Measurements from ENCODE around the gene ADAMTS2. TPM values are rescaled to one million over a fixed set of nuclear protein-coding genes. Genes with fewer than 3 reads are reported as not detected.

The ADAMTS2 gene
- total RNA-seq, 1 experiment from 2014 or later = 3.9 TPM

GRCh38 chr5:179119415-179120170, 225.7 kb downstream of the ADAMTS2 start:
- H3K27me3 ChIP-seq (ENCODE audit: insufficient read depth, low read length) = no peaks in the 10 kb centered on the region
- H3K4me1 ChIP-seq (ENCODE audit: control insufficient read depth in 1 of 2, insufficient read depth in 2 of 2, low read length in 2 of 2) = peaks cover 0 to 6% of the 10 kb centered on the region in 2 experiments; a peak in 1 of 4 replicates
- H3K27ac ChIP-seq (ENCODE audit: low read depth, low read length) = no peak overlapping the region
- no peaks in the 10 kb centered on the region for H3K79me2 ChIP-seq (ENCODE audit: insufficient read depth, low read length)
- RAD21 ChIA-PET (ENCODE audit: low non-redundant PET in 1 of 2, low total read pairs in 2 of 2, uncharacterized antibody in 2 of 2, unreplicated experiment in 2 of 2) = no interaction called here
- no peaks in the 10 kb centered on the region; a peak in 1 of 4 replicates for H3K9me3 ChIP-seq (ENCODE audit: control insufficient read depth in 1 of 2, insufficient read depth in 1 of 2, low read depth in 1 of 2, low read length in 2 of 2)
- no peak overlapping the region for H3K4me3 ChIP-seq (replicated peaks in 1 of 2; ENCODE audit: low read depth in 1 of 2, low read length in 2 of 2)
- POLR2A ChIA-PET = no interaction called here
- no peaks in the 10 kb centered on the region for H4K20me1 ChIP-seq (ENCODE audit: insufficient read depth)
- DNase-seq (ENCODE audit: low read depth, low spot score) (no peak), ATAC-seq (no peak)
- H3K36me3 ChIP-seq (ENCODE audit: control insufficient read depth in 1 of 2, insufficient read depth in 2 of 2, low read length in 2 of 2) = no peaks in the 10 kb centered on the region
- no peak overlapping the region for H3K4me2 ChIP-seq (ENCODE audit: low read length)
- no TSS peak for BruUV-seq (replicated peaks)
- no peak overlapping the region for H2AFZ ChIP-seq (ENCODE audit: low read depth, low read length, poor library complexity, severe bottlenecking)
- CTCF ChIA-PET = no interaction called here
- TF ChIP-seq EGR1 (IDR thresholded peaks at IDR 0.05; ENCODE audit: low read depth) (no peak), SIN3A (IDR thresholded peaks at IDR 0.05; ENCODE audit: low read depth) (no peak), JUND (IDR thresholded peaks at IDR 0.05) (no peak)
- TF ChIP-seq, protein P1, sequence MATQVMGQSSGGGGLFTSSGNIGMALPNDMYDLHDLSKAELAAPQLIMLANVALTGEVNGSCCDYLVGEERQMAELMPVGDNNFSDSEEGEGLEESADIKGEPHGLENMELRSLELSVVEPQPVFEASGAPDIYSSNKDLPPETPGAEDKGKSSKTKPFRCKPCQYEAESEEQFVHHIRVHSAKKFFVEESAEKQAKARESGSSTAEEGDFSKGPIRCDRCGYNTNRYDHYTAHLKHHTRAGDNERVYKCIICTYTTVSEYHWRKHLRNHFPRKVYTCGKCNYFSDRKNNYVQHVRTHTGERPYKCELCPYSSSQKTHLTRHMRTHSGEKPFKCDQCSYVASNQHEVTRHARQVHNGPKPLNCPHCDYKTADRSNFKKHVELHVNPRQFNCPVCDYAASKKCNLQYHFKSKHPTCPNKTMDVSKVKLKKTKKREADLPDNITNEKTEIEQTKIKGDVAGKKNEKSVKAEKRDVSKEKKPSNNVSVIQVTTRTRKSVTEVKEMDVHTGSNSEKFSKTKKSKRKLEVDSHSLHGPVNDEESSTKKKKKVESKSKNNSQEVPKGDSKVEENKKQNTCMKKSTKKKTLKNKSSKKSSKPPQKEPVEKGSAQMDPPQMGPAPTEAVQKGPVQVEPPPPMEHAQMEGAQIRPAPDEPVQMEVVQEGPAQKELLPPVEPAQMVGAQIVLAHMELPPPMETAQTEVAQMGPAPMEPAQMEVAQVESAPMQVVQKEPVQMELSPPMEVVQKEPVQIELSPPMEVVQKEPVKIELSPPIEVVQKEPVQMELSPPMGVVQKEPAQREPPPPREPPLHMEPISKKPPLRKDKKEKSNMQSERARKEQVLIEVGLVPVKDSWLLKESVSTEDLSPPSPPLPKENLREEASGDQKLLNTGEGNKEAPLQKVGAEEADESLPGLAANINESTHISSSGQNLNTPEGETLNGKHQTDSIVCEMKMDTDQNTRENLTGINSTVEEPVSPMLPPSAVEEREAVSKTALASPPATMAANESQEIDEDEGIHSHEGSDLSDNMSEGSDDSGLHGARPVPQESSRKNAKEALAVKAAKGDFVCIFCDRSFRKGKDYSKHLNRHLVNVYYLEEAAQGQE (IDR thresholded peaks at IDR 0.05; ENCODE audit: low read depth) = no peak
- TF ChIP-seq, protein P2, sequence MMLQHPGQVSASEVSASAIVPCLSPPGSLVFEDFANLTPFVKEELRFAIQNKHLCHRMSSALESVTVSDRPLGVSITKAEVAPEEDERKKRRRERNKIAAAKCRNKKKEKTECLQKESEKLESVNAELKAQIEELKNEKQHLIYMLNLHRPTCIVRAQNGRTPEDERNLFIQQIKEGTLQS (IDR thresholded peaks at IDR 0.05) = no peak
- H3K9ac ChIP-seq (ENCODE audit: low read length) = no peak overlapping the region
- H3K9me2 ChIP-seq (ENCODE audit: insufficient read depth) = no peaks in the 10 kb centered on the region
- intact Hi-C loops (cut with micrococcal nuclease) = no loop called here

Measured in HCT116 (cell line).